Adrenal gland (tissue), 12 donors: Measurements from ENCODE around the gene MRPS16. TPM values are rescaled to one million over a fixed set of nuclear protein-coding genes. Genes with fewer than 3 reads are reported as not detected.

ENCODE experiments used
- DNase-seq, 7 donors: peaks; one replicate each; pipeline ENCODE4 v3.0.0-alpha.2; 2019 to 2020
- H3K27ac ChIP-seq, 5 donors: fragments of 200-600 bp; sonication (generic) in 4 of 5; 1 replicate in 3 of 5; 2 replicates in 2 of 5; pipeline versions ENCODE4 v1.5.1 to v1.8.0; 2016 to 2020; ENCODE audit warnings: mild to moderate bottlenecking in 1 of 5
- H3K27me3 ChIP-seq: fragments of 200-600 bp; 2 replicates; pipeline ENCODE4 v1.8.0; 2021
- H3K36me3 ChIP-seq, 2 donors: fragments of 200-600 bp; replicated peaks in 1 of 2; 1 replicate in 1 of 2; 2 replicates in 1 of 2; pipeline versions ENCODE4 v1.5.1 to v1.8.0; 2018 to 2022
- H3K4me1 ChIP-seq, 2 donors: fragments of 200-600 bp; replicated peaks in 1 of 2; 1 replicate in 1 of 2; 2 replicates in 1 of 2; pipeline versions ENCODE4 v1.5.1 to v1.8.0; 2018 to 2021
- H3K4me3 ChIP-seq, 4 donors: fragments of 200-600 bp; sonication (generic) in 3 of 4; one replicate each; pipeline ENCODE4 v1.5.1; 2016 to 2018
- H3K9me3 ChIP-seq, 3 donors: fragments of 200-600 bp; sonication (generic) in 1 of 3; replicated peaks in 1 of 3; 1 replicate in 2 of 3; 2 replicates in 1 of 3; pipeline versions ENCODE4 v1.5.1 to v1.8.0; 2016 to 2021
- CTCF ChIP-seq, 6 experiments: fragments of 450-650 bp in 4 of 6; fragments of 200-600 bp in 2 of 6; sonication (generic) in 1 of 6; IDR thresholded peaks; 1 replicate in 5 of 6; 2 replicates in 1 of 6; pipeline versions ENCODE4 v1.5.1 to v1.8.0; 2016 to 2021; ENCODE audit warnings: antibody characterized with exemption in 6 of 6, mild to moderate bottlenecking in 2 of 6, moderate library complexity in 1 of 6
- POLR2A ChIP-seq, 2 donors: fragments of 450-650 bp; IDR thresholded peaks; one replicate each; pipeline ENCODE4 v1.6.1; 2017; ENCODE audit warnings: antibody characterized with exemption in 2 of 2, mild to moderate bottlenecking in 2 of 2, moderate library complexity in 1 of 2
- WGBS, 4 donors: extraction: QIAGEN DNeasy Blood & Tissue Kit in 2 of 4; methylation state at CpG; one replicate each; pipeline versions ENCODE4 v1.1.5 to v1.1.7; 2013 to 2017; 5-methylcytosine and 5-hydroxymethylcytosine counted together
- intact Hi-C, 2 donors: fragments of 100-400 bp; cut with DNase I; formaldehyde crosslinking; loops; one replicate each; pipeline versions ENCODE4 v1.14.1 to v1.15.0; 2022 to 2023
- polyA plus RNA-seq, 3 donors: library from polyadenylated mRNA; stranded (reverse); fragments of 200-250 nt in 2 of 3; fragments of 350-450 nt in 1 of 3; fragmentation: Illumina TruSeq in 1 of 3; extraction: RNeasy Lipid Tissue Mini Kit (QIAGEN cat#74804) in 1 of 3; gene quantifications; one replicate each; pipeline ENCODE4 v1.2.3, GENCODE V29; 2013 to 2014
- total RNA-seq, 9 donors: library from RNA; depleted of rRNA in 4 of 9; stranded (reverse); fragments of >200 nt in 4 of 9; fragments of 120-200 nt in 1 of 9; fragmentation: NEBNext Ultra II Directional in 1 of 9; extraction: Animal tissue kit (Norgen Biotek cat#: 25700) in 1 of 9; gene quantifications; one replicate each; pipeline versions ENCODE4 v1.1.0 to v1.2.4, GENCODE V29; 2013 to 2023
- donor health status: healthy with polysubstance abuse.
- donor health status: Bipolar disorder and iron deficiency.
- donor health status: DM: yes; HTN: yes; CAD: no.
- donor health status: DM: no; HTN: no; CAD: no.
- donor health status: DM: no; HTN: no; CAD: no.
- donor health status: DM: yes; HTN: yes; CAD: no.

MRPS16 gene
- total and polyA plus RNA-seq, 12 donors: 37.6 to 128 (median 86.7) TPM

DNA sequence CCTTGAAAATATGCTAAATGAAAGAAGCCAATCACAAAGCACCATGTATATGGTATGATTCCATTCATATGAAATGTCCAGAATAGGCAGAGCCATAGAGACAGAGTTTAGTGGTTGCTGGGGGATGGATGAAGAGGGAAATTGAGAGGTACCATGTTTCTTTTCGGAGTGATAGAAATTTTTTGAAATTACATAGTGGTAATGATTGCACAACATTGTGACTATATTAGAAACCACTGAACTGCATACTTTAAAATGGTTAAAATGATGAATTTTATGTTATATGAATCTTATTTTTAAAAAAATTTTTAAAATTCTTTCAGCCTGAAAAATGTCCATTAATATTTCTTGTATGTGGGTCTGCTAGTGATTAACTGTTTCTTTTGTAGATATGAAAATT is 31.5 kb downstream of the MRPS16 start:
- Histone ChIP-seq H3K27me3 (no peaks in the 10 kb centered on the region), H3K36me3 (peaks cover 0 to 3% of the 10 kb centered on the region in 2 donors), H3K4me1 (peaks cover 0 to 7% of the 10 kb centered on the region in 2 donors), H3K9me3 (no peaks in the 10 kb centered on the region), H3K27ac (no peak overlapping the region), H3K4me3 (no peak overlapping the region)
- no peak for TF ChIP-seq CTCF (IDR thresholded peaks at IDR 0.05)
- no peak for TF ChIP-seq POLR2A (IDR thresholded peaks at IDR 0.05)
- no peak for DNase-seq
- intact Hi-C loops: no loop called here
- 87 to 95% (median 94%) methylated on average over 1 of the region's 1 CpG for WGBS, 4 donors

- DNase-seq: no peak
- Histone ChIP-seq H3K27ac (no peak overlapping the region), H3K36me3 (peaks cover 0 to 3% of the 10 kb centered on the region in 2 donors), H3K27me3 (no peaks in the 10 kb centered on the region), H3K9me3 (no peaks in the 10 kb centered on the region), H3K4me1 (peaks cover 0 to 7% of the 10 kb centered on the region in 2 donors), H3K4me3 (no peak overlapping the region)
- TF ChIP-seq CTCF (IDR thresholded peaks at IDR 0.05) (no peak), POLR2A (IDR thresholded peaks at IDR 0.05) (no peak)
- intact Hi-C loops: no loop called here
These were observed 33.1 kb downstream of the MRPS16 start for GRCh38 chr10:73219384-73219783.

DNA sequence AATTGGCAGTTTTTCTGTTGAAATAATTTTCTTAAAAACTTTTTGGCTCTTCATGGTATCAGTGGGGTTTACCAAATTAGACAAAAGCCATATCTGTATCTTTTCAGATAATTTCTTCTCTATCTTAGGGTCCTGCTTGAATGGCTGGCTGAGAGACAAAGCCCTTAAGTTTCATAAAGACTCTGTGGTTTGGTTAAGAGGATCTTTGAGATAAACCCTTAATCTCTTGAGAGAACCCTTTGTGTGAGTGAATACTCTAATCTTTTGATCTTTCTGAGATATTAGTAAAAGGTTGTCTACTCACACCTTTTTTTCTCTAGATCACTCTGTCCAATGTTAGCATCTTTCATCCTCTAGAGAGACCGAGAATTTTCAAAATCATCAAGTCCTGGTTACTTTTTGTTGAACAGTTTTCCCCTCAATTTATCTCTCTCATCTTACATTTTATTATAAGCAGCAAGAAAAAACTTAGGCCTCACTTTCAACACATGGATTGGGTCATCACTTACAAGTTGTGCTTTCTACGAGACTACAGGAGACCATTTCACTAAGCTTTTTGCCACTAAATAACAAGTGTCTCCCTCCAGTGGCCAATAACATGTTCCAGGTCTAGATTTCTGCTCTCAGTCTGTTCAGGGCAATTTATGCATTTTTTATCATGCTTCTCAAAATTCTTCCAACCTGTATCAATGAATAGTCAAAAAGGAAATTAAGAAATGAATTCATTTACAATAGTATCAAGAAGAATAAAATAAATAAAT is 33.8 kb downstream of the MRPS16 start:
- H3K4me1 ChIP-seq: peaks cover 0 to 7% of the 10 kb centered on the region in 2 donors
- H3K27ac ChIP-seq: no peak overlapping the region
- no peaks in the 10 kb centered on the region for H3K27me3 ChIP-seq
- TF ChIP-seq CTCF (IDR thresholded peaks at IDR 0.05) (peak in 2 of 6 experiments; percentile 16 to 29), POLR2A (IDR thresholded peaks at IDR 0.05) (no peak)
- H3K9me3 ChIP-seq: no peaks in the 10 kb centered on the region
- peaks cover 0 to 3% of the 10 kb centered on the region in 2 donors for H3K36me3 ChIP-seq
- 89 to 100% (median 94%) methylated on average over 2 of the region's 2 CpGs for WGBS, 4 donors
- H3K4me3 ChIP-seq: no peak overlapping the region
- no peak for DNase-seq
- intact Hi-C loops: no loop called here

DNA sequence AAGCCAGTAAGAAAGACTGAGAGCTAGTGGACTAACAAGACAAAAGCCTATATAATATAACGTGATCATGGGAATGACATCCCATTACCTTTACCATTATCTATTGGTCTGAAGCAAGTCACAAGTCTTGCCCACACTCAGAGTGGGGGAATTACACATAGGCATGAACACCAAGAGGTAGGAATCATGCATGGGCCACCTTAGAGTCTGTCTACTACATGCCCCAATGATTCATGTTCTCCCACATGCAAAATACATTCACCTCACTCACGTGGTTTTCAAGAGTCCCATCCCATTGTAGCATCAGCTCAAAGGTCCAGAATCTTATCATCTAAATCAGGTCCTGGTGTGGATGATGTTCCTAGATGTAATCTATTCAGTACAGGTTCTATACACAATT is 34.8 kb downstream of the MRPS16 start:
- Histone ChIP-seq H3K4me1 (peaks cover 4 to 7% of the 10 kb centered on the region in 2 donors), H3K9me3 (no peaks in the 10 kb centered on the region), H3K36me3 (peaks cover 0 to 3% of the 10 kb centered on the region in 2 donors), H3K27ac (no peak overlapping the region), H3K4me3 (no peak overlapping the region), H3K27me3 (no peaks in the 10 kb centered on the region)
- TF ChIP-seq CTCF (IDR thresholded peaks at IDR 0.05) (no peak), POLR2A (IDR thresholded peaks at IDR 0.05) (no peak)
- 91 to 98% (median 94%) methylated on average over 2 of the region's 2 CpGs for WGBS, 4 donors
- DNase-seq: no peak
- intact Hi-C loops: no loop called here
